Ovary (tissue), 3 donors: Measurements from ENCODE around the gene AMBRA1.

Experiments
- CTCF ChIP-seq, 3 donors: fragments of 450-650 bp in 2 of 3; fragments of 200-600 bp in 1 of 3; IDR thresholded peaks; one replicate each; pipeline versions ENCODE4 v1.5.1 to v1.8.0; 2016 to 2022; ENCODE audit warnings: antibody characterized with exemption in 3 of 3, mild to moderate bottlenecking in 1 of 3
- EP300 ChIP-seq: sonication (generic); formaldehyde crosslinking; IDR thresholded peaks from one replicate; pipeline ENCODE4 v1.6.1; 2017; ENCODE audit warnings: antibody characterized with exemption
- donor health status: DM: no; HTN: no; CAD: no.

- TF ChIP-seq CTCF (IDR thresholded peaks at IDR 0.05) (no peak), EP300 (no peak)
Observed at GRCh38 chr11:46498968-46499367, 94.9 kb downstream of the AMBRA1 start.
